ENCODE results near the gene TMEM151B.

DNA sequence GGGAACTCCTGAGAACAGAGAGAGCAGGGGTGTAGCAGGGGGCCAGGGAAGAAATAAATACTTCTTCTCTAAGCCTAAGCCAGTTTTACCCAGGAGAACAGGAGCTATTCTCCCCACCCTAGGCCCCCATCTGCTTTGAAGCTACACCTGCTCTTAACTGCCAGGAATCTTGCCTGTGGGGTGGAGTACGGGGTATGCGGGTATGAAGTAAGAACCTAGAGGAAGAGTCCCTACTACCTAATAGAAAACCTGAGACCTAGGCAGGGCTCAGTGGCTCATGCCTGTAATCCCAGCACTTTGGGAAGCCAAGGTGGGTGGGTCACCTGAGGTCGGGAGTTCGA is 45.3 kb upstream of the TMEM151B start:
- no peak for TF ChIP-seq POLR2A (IDR thresholded peaks at IDR 0.05; ENCODE audit: low read depth)
- TF ChIP-seq, protein P1, sequence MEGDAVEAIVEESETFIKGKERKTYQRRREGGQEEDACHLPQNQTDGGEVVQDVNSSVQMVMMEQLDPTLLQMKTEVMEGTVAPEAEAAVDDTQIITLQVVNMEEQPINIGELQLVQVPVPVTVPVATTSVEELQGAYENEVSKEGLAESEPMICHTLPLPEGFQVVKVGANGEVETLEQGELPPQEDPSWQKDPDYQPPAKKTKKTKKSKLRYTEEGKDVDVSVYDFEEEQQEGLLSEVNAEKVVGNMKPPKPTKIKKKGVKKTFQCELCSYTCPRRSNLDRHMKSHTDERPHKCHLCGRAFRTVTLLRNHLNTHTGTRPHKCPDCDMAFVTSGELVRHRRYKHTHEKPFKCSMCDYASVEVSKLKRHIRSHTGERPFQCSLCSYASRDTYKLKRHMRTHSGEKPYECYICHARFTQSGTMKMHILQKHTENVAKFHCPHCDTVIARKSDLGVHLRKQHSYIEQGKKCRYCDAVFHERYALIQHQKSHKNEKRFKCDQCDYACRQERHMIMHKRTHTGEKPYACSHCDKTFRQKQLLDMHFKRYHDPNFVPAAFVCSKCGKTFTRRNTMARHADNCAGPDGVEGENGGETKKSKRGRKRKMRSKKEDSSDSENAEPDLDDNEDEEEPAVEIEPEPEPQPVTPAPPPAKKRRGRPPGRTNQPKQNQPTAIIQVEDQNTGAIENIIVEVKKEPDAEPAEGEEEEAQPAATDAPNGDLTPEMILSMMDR (IDR thresholded peaks at IDR 0.05), result no peak

All from esophagus muscularis mucosa (tissue), 3 donors.